Stomach (tissue), 9 donors: ENCODE measurements around the gene CIBAR2. TPM values are rescaled to one million over a fixed set of nuclear protein-coding genes. Genes with fewer than 3 reads are reported as not detected.
A peak's percentile ranks its signal among the peaks of the same experiment; 100 is the strongest.
"Not testable (repeated sequence)": the region's sequence is repeated elsewhere in the genome, so short reads cannot be mapped to it uniquely, and the experiment has no call there.

Experiments
- DNase-seq, 2 donors: peaks; one replicate each; pipeline versions ENCODE4 v3.0.0 to v3.0.0-alpha.2; 2013 to 2019
- H3K27ac ChIP-seq, 5 donors: fragments of 200-600 bp in 4 of 5; sonication (generic) in 4 of 5; one replicate each; pipeline ENCODE4 v1.5.1; 2013 to 2019; ENCODE audit warnings: mild to moderate bottlenecking in 1 of 5, moderate library complexity in 1 of 5
- H3K27me3 ChIP-seq, 3 donors: fragments of 200-600 bp; sonication (generic); one replicate each; pipeline ENCODE4 v1.5.1; 2017 to 2019; ENCODE audit warnings: mixed run types in 1 of 3
- H3K36me3 ChIP-seq, 4 donors: fragments of 200-600 bp; sonication (generic); 1 replicate in 3 of 4; 2 replicates in 1 of 4; pipeline ENCODE4 v1.5.1; 2016 to 2019
- H3K4me1 ChIP-seq, 4 donors: fragments of 200-600 bp; sonication (generic); one replicate each; pipeline ENCODE4 v1.5.1; 2016 to 2019
- H3K4me3 ChIP-seq, 4 donors: fragments of 200-600 bp; sonication (generic) in 3 of 4; one replicate each; pipeline ENCODE4 v1.5.1; 2016 to 2019; ENCODE audit warnings: mild to moderate bottlenecking in 1 of 4
- H3K9me3 ChIP-seq, 4 donors: fragments of 200-600 bp; sonication (generic); one replicate each; pipeline ENCODE4 v1.5.1; 2016 to 2019
- CTCF ChIP-seq, 7 experiments: fragments of 450-650 bp in 4 of 7; fragments of 200-600 bp in 3 of 7; sonication (generic) in 3 of 7; IDR thresholded peaks; one replicate each; pipeline ENCODE4 v1.5.1; 2016 to 2019; ENCODE audit warnings: antibody characterized with exemption in 7 of 7, control low read depth in 2 of 7, mild to moderate bottlenecking in 1 of 7
- EP300 ChIP-seq: sonication (generic); formaldehyde crosslinking; IDR thresholded peaks from one replicate; pipeline ENCODE4 v1.6.1; 2017; ENCODE audit warnings: antibody characterized with exemption
- POLR2A ChIP-seq, 4 donors: fragments of 450-650 bp; IDR thresholded peaks; one replicate each; pipeline ENCODE4 v1.6.1; 2016; ENCODE audit warnings: antibody characterized with exemption in 4 of 4, control low read depth in 2 of 4, mild to moderate bottlenecking in 1 of 4, moderate library complexity in 1 of 4
- POLR2AphosphoS5 ChIP-seq, 3 donors: sonication (generic); formaldehyde crosslinking; IDR thresholded peaks; one replicate each; pipeline ENCODE4 v1.6.1; 2016; ENCODE audit warnings: antibody characterized with exemption in 3 of 3
- WGBS, 5 donors: extraction: QIAGEN DNeasy Blood & Tissue Kit in 3 of 5; methylation state at CpG; one replicate each; pipeline versions ENCODE4 v1.1.5 to v1.1.7; 2013 to 2018; 5-methylcytosine and 5-hydroxymethylcytosine counted together
- intact Hi-C: fragments of 100-400 bp; cut with DNase I; formaldehyde crosslinking; loops from one replicate; pipeline ENCODE4 v1.15.1; 2023; ENCODE audit warnings: low total_unique reads
- polyA plus RNA-seq, 3 donors: library from polyadenylated mRNA; stranded (reverse); fragments of 200-250 nt; gene quantifications; one replicate each; pipeline ENCODE4 v1.2.3, GENCODE V29; 2013
- total RNA-seq, 5 donors: library from RNA; depleted of rRNA; stranded (reverse); fragments of >200 nt; gene quantifications; one replicate each; pipeline versions ENCODE4 v1.1.0 to v1.2.3, GENCODE V29; 2014 to 2016
- donor health status: healthy with polysubstance abuse.
- donor health status: Bipolar disorder and iron deficiency.
- donor health status: healthy.

Gene CIBAR2
- total and polyA plus RNA-seq, 8 donors = 1.5 to 54.0 TPM; not detected in 6

GRCh38 chr16:85123891-85124635 lies 11.8 kb upstream of the CIBAR2 start:
- intact Hi-C loops = no loop called here
- no peaks in the 10 kb centered on the region for H3K9me3 ChIP-seq
- 70 to 81% (median 77%) methylated on average over 32 to 34 of the region's 34 CpGs for WGBS, 5 donors

GRCh38 chr16:85123441-85123840 lies 11.2 kb upstream of the CIBAR2 start:
- H3K36me3 ChIP-seq, H3K9me3 ChIP-seq, H3K27me3 ChIP-seq, intact Hi-C loops, H3K4me3 ChIP-seq, DNase-seq: not testable (repeated sequence)
- WGBS, 5 donors = 89 to 98% (median 94%) methylated on average over 6 of the region's 6 CpGs
- peak overlapping the region in 4 of 5 donors; percentile 60 to 73 (median 64) for H3K27ac ChIP-seq
- peaks cover 11 to 25% (median 21%) of the 10 kb centered on the region in 4 donors for H3K4me1 ChIP-seq

More at GRCh38 chr16:85123891-85124635, 11.8 kb upstream of the CIBAR2 start:
- TF ChIP-seq POLR2AphosphoS5 (IDR thresholded peaks at IDR 0.05) = no peak
- TF ChIP-seq EP300 = no peak
- no peak for TF ChIP-seq POLR2A (IDR thresholded peaks at IDR 0.05)
- TF ChIP-seq CTCF (IDR thresholded peaks at IDR 0.05) = no peak
- peaks cover 11 to 26% (median 21%) of the 10 kb centered on the region in 4 donors for H3K4me1 ChIP-seq
- no peaks in the 10 kb centered on the region for H3K36me3 ChIP-seq
- no peak for DNase-seq
- peak overlapping the region; percentile 6 to 73 (median 61) for H3K27ac ChIP-seq
- H3K4me3 ChIP-seq = no peak overlapping the region
- no peaks in the 10 kb centered on the region for H3K27me3 ChIP-seq

GRCh38 chr16:85120006-85120340 lies 7.7 kb upstream of the CIBAR2 start:
- TF ChIP-seq CTCF (IDR thresholded peaks at IDR 0.05) = no peak
- no peak for TF ChIP-seq POLR2A (IDR thresholded peaks at IDR 0.05)
- no peak for TF ChIP-seq EP300
- TF ChIP-seq POLR2AphosphoS5 (IDR thresholded peaks at IDR 0.05) = no peak
- intact Hi-C loops = no loop called here

GRCh38 chr16:85117418-85117817 lies 5.1 kb upstream of the CIBAR2 start:
- no peaks in the 10 kb centered on the region for H3K36me3 ChIP-seq
- peaks cover 0 to 14% (median 5%) of the 10 kb centered on the region in 4 donors for H3K4me1 ChIP-seq
- no peaks in the 10 kb centered on the region for H3K9me3 ChIP-seq
- WGBS, 5 donors = 89 to 95% (median 91%) methylated on average over 12 of the region's 12 CpGs
- no peak for TF ChIP-seq CTCF (IDR thresholded peaks at IDR 0.05)
- no peak for TF ChIP-seq EP300
- TF ChIP-seq POLR2A (IDR thresholded peaks at IDR 0.05) = no peak
- TF ChIP-seq POLR2AphosphoS5 (IDR thresholded peaks at IDR 0.05) = no peak
- no peaks in the 10 kb centered on the region for H3K27me3 ChIP-seq
- no peak overlapping the region for H3K27ac ChIP-seq
- intact Hi-C loops = loop anchor here (10.0 kb wide), 2 partner anchors 77 to 127 kb away; no protein-coding TSS in a partner anchor
- H3K4me3 ChIP-seq = no peak overlapping the region
- no peak for DNase-seq

More at GRCh38 chr16:85120006-85120340, 7.7 kb upstream of the CIBAR2 start:
- Histone ChIP-seq H3K27ac (no peak overlapping the region), H3K4me3 (no peak overlapping the region), H3K9me3 (no peaks in the 10 kb centered on the region), H3K4me1 (peaks cover 0 to 6% (median 3%) of the 10 kb centered on the region in 4 donors), H3K27me3 (no peaks in the 10 kb centered on the region), H3K36me3 (no peaks in the 10 kb centered on the region)
- 55 to 82% (median 78%) methylated on average over 4 of the region's 4 CpGs for WGBS, 5 donors
- no peak for DNase-seq
